CD4-positive, alpha-beta T cell treated with Interleukin-21 for 1 hour (primary cell): ENCODE results near the gene SPRED2.

ENCODE experiments used
- DNase-seq: peaks from one replicate; pipeline ENCODE4 v3.0.0-alpha.2; 2020

Gene SPRED2

GRCh38 chr2:65265671-65266045 is 166.7 kb downstream of the SPRED2 start:
- DNase-seq = no peak

- peak; percentile 35 for DNase-seq
Measured at GRCh38 chr2:65264821-65265670, 167.4 kb downstream of the SPRED2 start.

DNA sequence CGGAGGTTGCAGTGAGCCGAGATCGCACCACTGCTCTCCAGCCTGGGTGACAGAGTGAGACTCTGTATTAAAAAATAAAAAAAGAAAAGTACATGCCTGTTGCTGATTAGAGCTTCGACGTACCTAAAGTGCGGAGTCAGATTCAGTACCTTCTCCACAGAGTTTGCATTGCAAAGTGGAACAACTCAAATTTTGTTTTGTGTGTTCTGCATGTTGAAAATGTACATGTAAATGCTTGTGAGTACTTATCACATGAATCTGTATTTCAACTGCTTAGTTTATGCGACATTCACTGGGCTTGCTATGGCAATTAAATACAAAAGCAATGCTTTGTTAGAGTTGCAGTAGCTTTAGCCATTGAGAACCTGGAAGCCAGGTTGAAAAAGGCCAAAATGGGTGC is 168.4 kb downstream of the SPRED2 start:
- no peak for DNase-seq

- DNase-seq = no peak
Measured at GRCh38 chr2:65263262-65263661, 169.1 kb downstream of the SPRED2 start.

GRCh38 chr2:65261676-65262075 is 170.7 kb downstream of the SPRED2 start:
- no peak for DNase-seq
